ENCODE data around the gene OBSCN. TPM values are rescaled to one million over a fixed set of nuclear protein-coding genes. Genes with fewer than 3 reads are reported as not detected.

The OBSCN gene
- total RNA-seq, 2 donors from 2014 or later: 34.3 to 45.2 TPM

- H3K4me3 ChIP-seq: no peak overlapping the region
- DNase-seq (ENCODE audit: low spot score): no peak
- intact Hi-C loops (cut with DNase I): no loop called here
- H3K27me3 ChIP-seq (replicated peaks; ENCODE audit: insufficient read depth): no peaks in the 10 kb centered on the region
- 90% methylated on average over 14 of the region's 14 CpGs for WGBS
- H3K9me3 ChIP-seq: no peaks in the 10 kb centered on the region
- TF ChIP-seq, protein P1, sequence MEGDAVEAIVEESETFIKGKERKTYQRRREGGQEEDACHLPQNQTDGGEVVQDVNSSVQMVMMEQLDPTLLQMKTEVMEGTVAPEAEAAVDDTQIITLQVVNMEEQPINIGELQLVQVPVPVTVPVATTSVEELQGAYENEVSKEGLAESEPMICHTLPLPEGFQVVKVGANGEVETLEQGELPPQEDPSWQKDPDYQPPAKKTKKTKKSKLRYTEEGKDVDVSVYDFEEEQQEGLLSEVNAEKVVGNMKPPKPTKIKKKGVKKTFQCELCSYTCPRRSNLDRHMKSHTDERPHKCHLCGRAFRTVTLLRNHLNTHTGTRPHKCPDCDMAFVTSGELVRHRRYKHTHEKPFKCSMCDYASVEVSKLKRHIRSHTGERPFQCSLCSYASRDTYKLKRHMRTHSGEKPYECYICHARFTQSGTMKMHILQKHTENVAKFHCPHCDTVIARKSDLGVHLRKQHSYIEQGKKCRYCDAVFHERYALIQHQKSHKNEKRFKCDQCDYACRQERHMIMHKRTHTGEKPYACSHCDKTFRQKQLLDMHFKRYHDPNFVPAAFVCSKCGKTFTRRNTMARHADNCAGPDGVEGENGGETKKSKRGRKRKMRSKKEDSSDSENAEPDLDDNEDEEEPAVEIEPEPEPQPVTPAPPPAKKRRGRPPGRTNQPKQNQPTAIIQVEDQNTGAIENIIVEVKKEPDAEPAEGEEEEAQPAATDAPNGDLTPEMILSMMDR (IDR thresholded peaks at IDR 0.05): no peak
- no peak for TF ChIP-seq POLR2A (IDR thresholded peaks at IDR 0.05)
- no peak for TF ChIP-seq POLR2AphosphoS5 (IDR thresholded peaks at IDR 0.05)
- H3K27ac ChIP-seq: no peak overlapping the region
- no peaks in the 10 kb centered on the region for H3K36me3 ChIP-seq
- H3K4me1 ChIP-seq (replicated peaks): no peaks in the 10 kb centered on the region
These were observed 86.1 kb downstream of the OBSCN start for GRCh38 chr1:228293816-228294500.

- H3K36me3 ChIP-seq: no peaks in the 10 kb centered on the region
- WGBS: 91% methylated on average over 10 of the region's 10 CpGs
- no peak overlapping the region for H3K4me3 ChIP-seq
- H3K27ac ChIP-seq: no peak overlapping the region
- no peak for DNase-seq (ENCODE audit: low spot score)
- no peaks in the 10 kb centered on the region for H3K27me3 ChIP-seq (replicated peaks; ENCODE audit: insufficient read depth)
- intact Hi-C loops (cut with DNase I): no loop called here
- no peaks in the 10 kb centered on the region for H3K4me1 ChIP-seq (replicated peaks)
- no peak for TF ChIP-seq POLR2AphosphoS5 (IDR thresholded peaks at IDR 0.05)
- TF ChIP-seq, protein P1 (IDR thresholded peaks at IDR 0.05): no peak
- H3K9me3 ChIP-seq: no peaks in the 10 kb centered on the region
These were observed 86.9 kb downstream of the OBSCN start for GRCh38 chr1:228294717-228295116.

DNA sequence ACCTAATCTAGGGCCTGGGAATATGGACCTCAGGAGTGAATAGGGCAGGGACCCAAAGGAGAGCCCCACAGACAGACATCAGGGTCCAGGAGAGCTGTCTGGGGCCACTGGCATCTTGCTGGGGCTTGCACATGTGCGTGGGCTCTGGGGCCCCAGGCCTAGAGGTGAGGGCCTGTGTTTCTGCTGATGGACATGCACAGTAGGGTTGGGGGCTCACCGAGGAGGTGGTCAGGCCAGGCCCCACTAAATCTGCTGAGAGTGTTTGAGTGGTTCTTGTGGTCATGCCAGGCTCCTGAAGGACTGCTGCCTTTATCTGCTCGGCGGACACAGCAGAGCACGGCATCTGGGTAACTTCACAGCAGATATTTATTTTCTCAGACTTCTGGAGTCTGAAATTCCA, 87.4 kb downstream of the OBSCN start:
- H3K27me3 ChIP-seq (replicated peaks; ENCODE audit: insufficient read depth): no peaks in the 10 kb centered on the region
- no peak overlapping the region for H3K27ac ChIP-seq
- H3K9me3 ChIP-seq: no peaks in the 10 kb centered on the region
- no peaks in the 10 kb centered on the region for H3K4me1 ChIP-seq (replicated peaks)
- 100% methylated on average over 5 of the region's 5 CpGs for WGBS
- intact Hi-C loops (cut with DNase I): no loop called here
- no peak for DNase-seq (ENCODE audit: low spot score)
- H3K36me3 ChIP-seq: no peaks in the 10 kb centered on the region
- TF ChIP-seq, protein P1 (IDR thresholded peaks at IDR 0.05): no peak
- no peak for TF ChIP-seq POLR2A (IDR thresholded peaks at IDR 0.05)
- TF ChIP-seq POLR2AphosphoS5 (IDR thresholded peaks at IDR 0.05): no peak
- H3K4me3 ChIP-seq: no peak overlapping the region

- H3K4me3 ChIP-seq: no peak overlapping the region
- DNase-seq (ENCODE audit: low spot score): no peak
- no peaks in the 10 kb centered on the region for H3K4me1 ChIP-seq (replicated peaks)
- WGBS: 82% methylated on average over 2 of the region's 2 CpGs
- H3K9me3 ChIP-seq: no peaks in the 10 kb centered on the region
- no peaks in the 10 kb centered on the region for H3K36me3 ChIP-seq
- no peak overlapping the region for H3K27ac ChIP-seq
- intact Hi-C loops (cut with DNase I): no loop called here
- TF ChIP-seq, protein P1 (IDR thresholded peaks at IDR 0.05): no peak
- TF ChIP-seq POLR2A (IDR thresholded peaks at IDR 0.05): no peak
- no peak for TF ChIP-seq POLR2AphosphoS5 (IDR thresholded peaks at IDR 0.05)
- no peaks in the 10 kb centered on the region for H3K27me3 ChIP-seq (replicated peaks; ENCODE audit: insufficient read depth)
These were observed 88.1 kb downstream of the OBSCN start for GRCh38 chr1:228295981-228296380.

- 91% methylated on average over 2 of the region's 2 CpGs for WGBS
- no peak overlapping the region for H3K4me3 ChIP-seq
- H3K36me3 ChIP-seq: no peaks in the 10 kb centered on the region
- H3K27ac ChIP-seq: no peak overlapping the region
- TF ChIP-seq POLR2A (IDR thresholded peaks at IDR 0.05) (no peak), POLR2AphosphoS5 (IDR thresholded peaks at IDR 0.05) (no peak)
- TF ChIP-seq, protein P1 (IDR thresholded peaks at IDR 0.05): no peak
- no peak for DNase-seq (ENCODE audit: low spot score)
- no peaks in the 10 kb centered on the region for H3K27me3 ChIP-seq (replicated peaks; ENCODE audit: insufficient read depth)
- H3K4me1 ChIP-seq (replicated peaks): no peaks in the 10 kb centered on the region
- intact Hi-C loops (cut with DNase I): no loop called here
- no peaks in the 10 kb centered on the region for H3K9me3 ChIP-seq
These were observed 89.4 kb downstream of the OBSCN start for GRCh38 chr1:228297242-228297641.

Data from prostate gland (tissue), 2 donors.